ENCODE data around the gene ARNT2.

ARNT2 gene

GRCh38 chr15:80576519-80577090, 172.4 kb downstream of the ARNT2 start:
- TF ChIP-seq CTCF (conservative IDR thresholded peaks at IDR 0.05; ENCODE audit: low read length) = no peak
- no peak overlapping the region for H3K4me3 ChIP-seq (ENCODE audit: low read length)
- no peak for DNase-seq (ENCODE audit: low read depth)

DNA sequence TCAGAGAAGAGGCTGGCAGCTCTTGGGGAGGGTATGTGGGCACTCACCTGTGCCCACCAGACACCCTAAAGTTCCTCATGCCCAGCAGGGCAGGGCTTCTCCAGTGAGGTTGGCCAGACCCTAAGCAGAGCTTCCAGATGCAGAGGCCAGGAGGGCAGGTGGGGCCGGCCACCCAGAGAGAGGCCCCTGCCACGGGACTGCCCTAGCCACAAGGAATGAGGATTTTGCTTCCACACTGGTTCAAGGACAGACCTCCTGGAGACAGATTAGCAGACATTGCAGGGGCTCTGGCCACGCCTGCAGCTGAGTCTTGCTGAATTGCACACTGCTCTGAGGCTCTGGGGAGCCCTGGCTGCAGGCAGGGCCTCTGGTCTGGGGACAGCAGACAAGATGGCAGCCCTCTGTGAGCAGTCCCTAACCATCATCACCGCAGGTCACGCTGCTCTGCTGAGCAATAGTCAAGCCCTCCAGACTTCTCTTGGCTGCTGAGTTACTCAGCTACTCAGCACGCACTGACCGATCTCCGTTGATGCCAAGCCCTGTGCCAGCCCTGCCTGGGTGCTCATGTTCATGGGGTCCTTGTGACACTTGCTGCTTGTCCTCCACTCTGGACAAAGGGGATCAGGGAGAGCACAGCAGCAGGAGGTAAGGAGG, 173.5 kb downstream of the ARNT2 start:
- no peak for DNase-seq (ENCODE audit: low read depth)
- no peak for TF ChIP-seq CTCF (conservative IDR thresholded peaks at IDR 0.05; ENCODE audit: low read length)
- no peak overlapping the region for H3K4me3 ChIP-seq (ENCODE audit: low read length)

GRCh38 chr15:80578206-80578595, 174.0 kb downstream of the ARNT2 start:
- no peak for TF ChIP-seq CTCF (conservative IDR thresholded peaks at IDR 0.05; ENCODE audit: low read length)
- no peak for DNase-seq (ENCODE audit: low read depth)
- no peak overlapping the region for H3K4me3 ChIP-seq (ENCODE audit: low read length)

DNA sequence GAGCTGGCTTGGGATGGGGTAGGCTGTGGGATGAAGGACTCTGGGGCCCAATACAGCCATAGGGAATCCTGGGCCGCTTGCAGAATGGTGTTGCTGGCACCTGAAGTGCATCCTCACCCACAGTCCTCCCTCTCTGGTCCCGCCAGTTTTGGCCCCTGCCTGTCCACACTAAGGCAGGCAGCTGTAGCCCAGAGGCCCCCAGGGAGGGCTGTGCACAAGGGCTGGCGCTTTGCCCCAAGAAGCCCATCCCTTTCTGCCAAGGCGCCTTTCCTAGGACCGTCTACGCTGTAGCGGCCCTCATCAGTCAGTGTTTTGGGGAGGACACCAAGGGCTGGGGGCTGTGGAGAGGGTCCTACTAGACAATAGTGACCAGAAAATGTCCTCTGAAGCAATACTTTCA, 174.7 kb downstream of the ARNT2 start:
- TF ChIP-seq CTCF (conservative IDR thresholded peaks at IDR 0.05; ENCODE audit: low read length) = no peak
- H3K4me3 ChIP-seq (ENCODE audit: low read length) = no peak overlapping the region

GRCh38 chr15:80579611-80580010, 175.4 kb downstream of the ARNT2 start:
- TF ChIP-seq CTCF (conservative IDR thresholded peaks at IDR 0.05; ENCODE audit: low read length) = no peak
- H3K4me3 ChIP-seq (ENCODE audit: low read length) = no peak overlapping the region
- no peak for DNase-seq (ENCODE audit: low read depth)

More for the DNA sequence above, 174.7 kb downstream of the ARNT2 start:
- DNase-seq (ENCODE audit: low read depth) = no peak

DNA sequence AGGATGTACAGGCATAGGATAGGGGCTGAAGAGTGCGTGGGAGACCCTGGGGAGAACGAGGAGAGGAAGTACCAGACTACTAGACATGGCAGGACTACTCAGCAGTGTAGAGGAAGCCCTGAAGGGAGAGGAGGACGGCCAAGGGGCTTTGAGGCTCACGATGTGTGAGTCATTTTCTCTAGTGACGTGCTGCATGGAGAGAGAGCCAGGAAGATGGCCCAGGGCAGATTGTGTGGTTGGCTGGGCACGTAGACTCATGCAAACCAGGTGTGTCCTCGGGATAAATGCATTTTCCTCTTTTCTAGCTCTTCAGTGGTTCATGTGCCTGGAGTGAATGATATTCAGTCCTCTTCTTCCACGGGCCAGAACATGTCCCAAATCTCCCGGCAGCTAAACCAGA, 175.9 kb downstream of the ARNT2 start:
- H3K4me3 ChIP-seq (ENCODE audit: low read length) = no peak overlapping the region
- TF ChIP-seq CTCF (conservative IDR thresholded peaks at IDR 0.05; ENCODE audit: low read length) = no peak
- DNase-seq (ENCODE audit: low read depth) = peak; percentile 59

DNA sequence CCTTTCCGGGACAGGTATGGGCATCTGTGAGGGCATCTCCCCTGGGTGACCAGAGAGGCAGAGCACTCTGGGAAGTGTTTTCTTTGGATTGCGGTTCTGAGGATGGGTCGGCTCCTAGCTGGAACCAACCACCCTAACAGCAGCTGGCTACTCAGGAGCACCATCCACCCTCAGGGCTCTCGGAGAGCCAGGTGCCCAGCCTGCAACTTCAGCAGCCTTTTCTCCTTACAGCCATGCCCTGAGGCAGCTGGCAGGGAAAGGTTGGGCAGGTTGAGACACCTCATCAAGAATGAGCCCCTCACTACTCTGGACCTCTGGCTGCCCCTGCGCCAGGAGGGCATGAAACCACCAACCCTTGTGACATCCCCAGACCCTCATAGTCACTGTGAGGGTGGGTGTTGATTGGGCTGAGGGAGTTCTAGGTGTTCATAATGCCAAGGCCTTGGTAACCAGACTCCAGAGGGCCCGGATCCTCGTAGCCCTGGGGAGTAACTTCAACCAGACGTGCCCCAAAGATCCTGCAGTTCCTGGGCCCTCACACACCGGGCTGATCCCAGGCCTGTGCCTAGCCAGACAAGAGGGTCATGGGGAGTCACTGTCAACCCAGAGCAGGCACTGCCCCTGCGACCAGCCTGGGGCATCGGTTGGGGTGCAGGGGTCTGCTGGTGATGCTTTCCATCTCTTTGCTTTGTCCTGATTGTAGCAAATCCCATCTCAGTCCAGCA, 176.5 kb downstream of the ARNT2 start:
- no peak for TF ChIP-seq CTCF (conservative IDR thresholded peaks at IDR 0.05; ENCODE audit: low read length)
- no peak overlapping the region for H3K4me3 ChIP-seq (ENCODE audit: low read length)
- no peak for DNase-seq (ENCODE audit: low read depth)
